ENCODE results near the gene PGM2L1.

DNA sequence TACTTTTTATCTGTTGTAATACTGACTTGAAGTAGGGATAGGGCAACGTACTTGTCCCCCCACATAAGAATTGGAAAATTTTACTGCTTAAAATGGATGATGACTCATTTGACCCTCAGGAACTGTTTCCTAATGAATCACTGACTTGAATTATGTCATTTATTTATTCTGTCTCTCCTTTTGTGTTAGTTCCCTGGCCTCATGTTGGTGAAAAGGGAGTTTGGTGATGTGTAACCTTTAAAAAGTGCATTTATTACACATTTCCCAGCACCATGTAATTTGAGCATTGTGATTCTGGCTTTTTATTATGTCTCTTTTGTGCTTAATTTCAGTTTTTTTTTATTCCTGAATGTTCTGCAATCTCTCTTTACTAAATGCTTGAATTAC lies 20.3 kb upstream of the PGM2L1 start:
- no peak for TF ChIP-seq POLR2AphosphoS5 (IDR thresholded peaks at IDR 0.05; ENCODE audit: low read depth)
- TF ChIP-seq, protein P1, sequence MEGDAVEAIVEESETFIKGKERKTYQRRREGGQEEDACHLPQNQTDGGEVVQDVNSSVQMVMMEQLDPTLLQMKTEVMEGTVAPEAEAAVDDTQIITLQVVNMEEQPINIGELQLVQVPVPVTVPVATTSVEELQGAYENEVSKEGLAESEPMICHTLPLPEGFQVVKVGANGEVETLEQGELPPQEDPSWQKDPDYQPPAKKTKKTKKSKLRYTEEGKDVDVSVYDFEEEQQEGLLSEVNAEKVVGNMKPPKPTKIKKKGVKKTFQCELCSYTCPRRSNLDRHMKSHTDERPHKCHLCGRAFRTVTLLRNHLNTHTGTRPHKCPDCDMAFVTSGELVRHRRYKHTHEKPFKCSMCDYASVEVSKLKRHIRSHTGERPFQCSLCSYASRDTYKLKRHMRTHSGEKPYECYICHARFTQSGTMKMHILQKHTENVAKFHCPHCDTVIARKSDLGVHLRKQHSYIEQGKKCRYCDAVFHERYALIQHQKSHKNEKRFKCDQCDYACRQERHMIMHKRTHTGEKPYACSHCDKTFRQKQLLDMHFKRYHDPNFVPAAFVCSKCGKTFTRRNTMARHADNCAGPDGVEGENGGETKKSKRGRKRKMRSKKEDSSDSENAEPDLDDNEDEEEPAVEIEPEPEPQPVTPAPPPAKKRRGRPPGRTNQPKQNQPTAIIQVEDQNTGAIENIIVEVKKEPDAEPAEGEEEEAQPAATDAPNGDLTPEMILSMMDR (conservative IDR thresholded peaks at IDR 0.05; ENCODE audit: low read depth in 2 of 2) = no peak
- TF ChIP-seq EZH2phosphoT487 (IDR thresholded peaks at IDR 0.05; ENCODE audit: unreplicated experiment) = no peak
- no peak for TF ChIP-seq CREB1 (CRISPR knock-in tag; IDR thresholded peaks at IDR 0.05; ENCODE audit: low read depth)
- no peak for TF ChIP-seq EZH2 (IDR thresholded peaks at IDR 0.05; ENCODE audit: low read depth, unreplicated experiment)
- TF ChIP-seq ZNF114 (CRISPR knock-in tag; IDR thresholded peaks at IDR 0.05) = no peak
- TF ChIP-seq, protein P2, sequence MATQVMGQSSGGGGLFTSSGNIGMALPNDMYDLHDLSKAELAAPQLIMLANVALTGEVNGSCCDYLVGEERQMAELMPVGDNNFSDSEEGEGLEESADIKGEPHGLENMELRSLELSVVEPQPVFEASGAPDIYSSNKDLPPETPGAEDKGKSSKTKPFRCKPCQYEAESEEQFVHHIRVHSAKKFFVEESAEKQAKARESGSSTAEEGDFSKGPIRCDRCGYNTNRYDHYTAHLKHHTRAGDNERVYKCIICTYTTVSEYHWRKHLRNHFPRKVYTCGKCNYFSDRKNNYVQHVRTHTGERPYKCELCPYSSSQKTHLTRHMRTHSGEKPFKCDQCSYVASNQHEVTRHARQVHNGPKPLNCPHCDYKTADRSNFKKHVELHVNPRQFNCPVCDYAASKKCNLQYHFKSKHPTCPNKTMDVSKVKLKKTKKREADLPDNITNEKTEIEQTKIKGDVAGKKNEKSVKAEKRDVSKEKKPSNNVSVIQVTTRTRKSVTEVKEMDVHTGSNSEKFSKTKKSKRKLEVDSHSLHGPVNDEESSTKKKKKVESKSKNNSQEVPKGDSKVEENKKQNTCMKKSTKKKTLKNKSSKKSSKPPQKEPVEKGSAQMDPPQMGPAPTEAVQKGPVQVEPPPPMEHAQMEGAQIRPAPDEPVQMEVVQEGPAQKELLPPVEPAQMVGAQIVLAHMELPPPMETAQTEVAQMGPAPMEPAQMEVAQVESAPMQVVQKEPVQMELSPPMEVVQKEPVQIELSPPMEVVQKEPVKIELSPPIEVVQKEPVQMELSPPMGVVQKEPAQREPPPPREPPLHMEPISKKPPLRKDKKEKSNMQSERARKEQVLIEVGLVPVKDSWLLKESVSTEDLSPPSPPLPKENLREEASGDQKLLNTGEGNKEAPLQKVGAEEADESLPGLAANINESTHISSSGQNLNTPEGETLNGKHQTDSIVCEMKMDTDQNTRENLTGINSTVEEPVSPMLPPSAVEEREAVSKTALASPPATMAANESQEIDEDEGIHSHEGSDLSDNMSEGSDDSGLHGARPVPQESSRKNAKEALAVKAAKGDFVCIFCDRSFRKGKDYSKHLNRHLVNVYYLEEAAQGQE (IDR thresholded peaks at IDR 0.05; ENCODE audit: unreplicated experiment) = no peak
- TF ChIP-seq, protein P3, sequence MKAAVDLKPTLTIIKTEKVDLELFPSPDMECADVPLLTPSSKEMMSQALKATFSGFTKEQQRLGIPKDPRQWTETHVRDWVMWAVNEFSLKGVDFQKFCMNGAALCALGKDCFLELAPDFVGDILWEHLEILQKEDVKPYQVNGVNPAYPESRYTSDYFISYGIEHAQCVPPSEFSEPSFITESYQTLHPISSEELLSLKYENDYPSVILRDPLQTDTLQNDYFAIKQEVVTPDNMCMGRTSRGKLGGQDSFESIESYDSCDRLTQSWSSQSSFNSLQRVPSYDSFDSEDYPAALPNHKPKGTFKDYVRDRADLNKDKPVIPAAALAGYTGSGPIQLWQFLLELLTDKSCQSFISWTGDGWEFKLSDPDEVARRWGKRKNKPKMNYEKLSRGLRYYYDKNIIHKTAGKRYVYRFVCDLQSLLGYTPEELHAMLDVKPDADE (IDR thresholded peaks at IDR 0.05) = no peak
